K562 (cell line): ENCODE data around the gene PRSS8. TPM values are rescaled to one million over a fixed set of nuclear protein-coding genes. Genes with fewer than 3 reads are reported as not detected.

Source experiments
- ATAC-seq: fragments of 200-7000 bp; cut with Tn5 transposase; 3 replicates; pipeline ENCODE4 v1.9.1; 2020; ENCODE audit warnings: moderate library complexity
- BruUV-seq: library from RNA; stranded (reverse); fragments of 400-500 nt; replicated peaks from 2 replicates; lab custom pipeline; 2021; lab: Mats Ljungman, UMichigan
- CTCF ChIA-PET: fragments of 300-600 bp; formaldehyde crosslinking; extraction: SDS; loops from one replicate; lab custom pipeline; 2021; ENCODE audit warnings: low intra/inter-chr PET ratio; lab: Yijun Ruan, JAX
- POLR2A ChIA-PET: fragments of 300-600, 350-650 bp; sonication (Branson Sonifier 250); formaldehyde crosslinking; extraction: SDS; loops from one replicate; lab custom pipeline; 2021; ENCODE audit warnings: antibody characterized with exemption, inconsistent platforms; lab: Yijun Ruan, JAX
- DNase-seq, 4 experiments: peaks; one replicate each; pipeline versions ENCODE4 v3.0.0 to v3.0.0-alpha.2; 2011 to 2018; ENCODE audit warnings: low spot score in 3 of 4, mixed read lengths in 3 of 4; ENCODE audit errors: extremely low read depth in 1 of 4
- FAIRE-seq: peaks from 2 replicates; lab custom pipeline; 2011; peaks lifted over from hg19 to GRCh38; lab: Jason Lieb, UNC
- H2AFZ ChIP-seq: 2 replicates; pipeline ENCODE4 v1.6.0; 2011; ENCODE audit warnings: low read depth, low read length, control low read depth, inconsistent platforms
- H3K27ac ChIP-seq: fragments of 200-600 bp; 3 replicates; pipeline ENCODE4 v1.8.0; 2011; ENCODE audit warnings: low read depth, mild to moderate bottlenecking, control low read depth, inconsistent platforms, low read length, moderate library complexity, mixed read lengths; ENCODE audit errors: extremely low read depth
- H3K27me3 ChIP-seq, 2 experiments: fragments of 300-600 bp in 1 of 2; 2 replicates in 1 of 2; 3 replicates in 1 of 2; pipeline versions ENCODE4 v1.6.0 to v1.8.0; 2011; ENCODE audit warnings: inconsistent platforms in 2 of 2, low read length in 2 of 2, mild to moderate bottlenecking in 1 of 2, mixed read lengths in 1 of 2, moderate library complexity in 1 of 2; ENCODE audit not compliant: control insufficient read depth in 2 of 2, insufficient read depth in 2 of 2
- H3K36me3 ChIP-seq: fragments of 300-600 bp; 3 replicates; pipeline ENCODE4 v1.8.0; 2011; ENCODE audit warnings: mild to moderate bottlenecking, low read length, inconsistent platforms; ENCODE audit not compliant: control insufficient read depth, insufficient read depth
- H3K4me1 ChIP-seq, 2 experiments: fragments of 200-600 bp in 1 of 2; replicated peaks in 1 of 2; 2 replicates in 1 of 2; 3 replicates in 1 of 2; pipeline versions ENCODE4 v1.5.1 to v1.8.0; 2011; ENCODE audit warnings: inconsistent platforms in 2 of 2, low read length in 2 of 2, mild to moderate bottlenecking in 1 of 2, mixed read lengths in 1 of 2, moderate library complexity in 1 of 2; ENCODE audit not compliant: control insufficient read depth in 2 of 2, insufficient read depth in 2 of 2
- H3K4me2 ChIP-seq: 2 replicates; pipeline ENCODE4 v1.6.1; 2011; ENCODE audit warnings: low read length, control low read depth, inconsistent platforms, mixed read lengths; ENCODE audit not compliant: insufficient read depth
- H3K4me3 ChIP-seq: fragments of 200-600 bp; sonication (generic), shearing (Covaris generic); 2 replicates; pipeline ENCODE4 v1.5.1; 2016; ENCODE audit warnings: control low read depth, inconsistent platforms
- H3K79me2 ChIP-seq: fragments of 200-600 bp; 3 replicates; pipeline ENCODE4 v1.8.0; 2011; ENCODE audit warnings: low read length, inconsistent platforms; ENCODE audit not compliant: control insufficient read depth, insufficient read depth
- H3K9ac ChIP-seq, 2 experiments: 2 replicates each; pipeline versions ENCODE4 v1.6.0 to v1.6.1; 2011; ENCODE audit warnings: low read depth in 2 of 2, low read length in 2 of 2, control low read depth in 1 of 2, inconsistent platforms in 1 of 2, mild to moderate bottlenecking in 1 of 2, mixed read lengths in 1 of 2; ENCODE audit not compliant: insufficient read depth in 1 of 2
- H3K9me1 ChIP-seq: one replicate; pipeline ENCODE4 v1.6.0; 2011; ENCODE audit warnings: inconsistent platforms, mild to moderate bottlenecking, low read length, moderate library complexity; ENCODE audit not compliant: control insufficient read depth, insufficient read depth
- H3K9me3 ChIP-seq: replicated peaks from 2 replicates; pipeline ENCODE4 v1.5.1; 2011; ENCODE audit warnings: low read depth, low read length, inconsistent platforms; ENCODE audit not compliant: control insufficient read depth, insufficient read depth
- H4K20me1 ChIP-seq: replicated peaks from 2 replicates; pipeline ENCODE4 v1.6.1; 2011; ENCODE audit warnings: low read length, inconsistent platforms, mixed read lengths; ENCODE audit not compliant: control insufficient read depth, insufficient read depth
- ESRRA ChIP-seq: fragments of 450-650 bp; IDR thresholded peaks from 2 replicates; pipeline ENCODE4 v1.6.1; 2014; ENCODE audit warnings: low read depth, mild to moderate bottlenecking, moderate library complexity, borderline replicate concordance
- FOXP1 ChIP-seq: sonication (generic); formaldehyde crosslinking; IDR thresholded peaks from 2 replicates; pipeline ENCODE4 v1.8.0; 2022; ENCODE audit warnings: mild to moderate bottlenecking, missing genetic modification reagents
- MCM3 ChIP-seq: fragments of 450-650 bp; IDR thresholded peaks from 2 replicates; pipeline ENCODE4 v1.6.1; 2016
- NCOA2 ChIP-seq, 2 experiments: fragments of 450-650 bp; IDR thresholded peaks; 2 replicates each; pipeline ENCODE4 v1.6.1; 2018; ENCODE audit warnings: mild to moderate bottlenecking in 2 of 2, moderate library complexity in 1 of 2; ENCODE audit not compliant: partially characterized antibody in 2 of 2
- TAF1 ChIP-seq: IDR thresholded peaks from 2 replicates; pipeline ENCODE4 v1.6.1; 2011; ENCODE audit warnings: mild to moderate bottlenecking, low read length, moderate library complexity; ENCODE audit not compliant: insufficient read depth, control insufficient read depth, severe bottlenecking; ENCODE audit errors: extremely low read depth
- ZNF79 ChIP-seq: fragments of 250-450 bp; sonication (Bioruptor Pico); IDR thresholded peaks from 2 replicates; pipeline ENCODE4 v1.4.0; 2020; ENCODE audit warnings: low read depth, mild to moderate bottlenecking, moderate library complexity
- WGBS: fragments of 100-300 bp; shearing (Covaris generic); methylation state at CpG from one replicate; pipeline ENCODE4 v1.1.6; 2016; ENCODE audit warnings: low coverage, mixed read lengths; ENCODE audit not compliant: insufficient coverage; ENCODE audit errors: missing lambda C conversion rate; 5-methylcytosine and 5-hydroxymethylcytosine counted together
- in situ Hi-C: fragments of 300-500 bp; cut with MboI; formaldehyde crosslinking; loops from 4 replicates; pipeline ENCODE4 v1.15.0; 2018; ENCODE audit warnings: inconsistent platforms, mixed read lengths
- intact Hi-C: fragments of 100-400 bp; cut with micrococcal nuclease; formaldehyde crosslinking; loops from 2 replicates; pipeline ENCODE4 v1.14.2; 2022
- polyA plus RNA-seq, 8 experiments: library from polyadenylated mRNA; depleted of rRNA in 4 of 8; stranded (reverse) in 5 of 8; unstranded in 3 of 8; fragments of >200 nt; fragmentation: Nextera tagmentation in 2 of 8; fragmentation: Illumina TruSeq in 1 of 8; extraction: Ambion mirVana in 2 of 8; extraction: Trizol in 1 of 8; gene quantifications; 2 replicates each; pipeline versions ENCODE4 v1.2.1 to v1.2.3, GENCODE V29; 2011 to 2014; ENCODE audit warnings: inconsistent platforms in 1 of 8, missing spikeins in 1 of 8
- total RNA-seq, 7 experiments: library from RNA; depleted of rRNA in 6 of 7; stranded (reverse); fragments of >200 nt in 6 of 7; fragmentation: Illumina TruSeq in 2 of 7; extraction: Trizol in 2 of 7; gene quantifications; 2 replicates each; pipeline versions ENCODE4 v1.2.1 to v1.2.3, GENCODE V29; 2011 to 2021; ENCODE audit warnings: low replicate concordance in 1 of 7
- TF ChIP-seq, protein P1 (sequence below): fragments of 450-650 bp; IDR thresholded peaks from 2 replicates; pipeline ENCODE4 v1.6.1; 2016; ENCODE audit warnings: borderline replicate concordance

Gene PRSS8
- total and polyA plus RNA-seq, 9 of the 15 experiments (the other 6 are each of a cell fraction or from before 2014, with no cell fraction given): 0.25 to 3.9 (median 1.3) TPM; not detected in 1

DNA sequence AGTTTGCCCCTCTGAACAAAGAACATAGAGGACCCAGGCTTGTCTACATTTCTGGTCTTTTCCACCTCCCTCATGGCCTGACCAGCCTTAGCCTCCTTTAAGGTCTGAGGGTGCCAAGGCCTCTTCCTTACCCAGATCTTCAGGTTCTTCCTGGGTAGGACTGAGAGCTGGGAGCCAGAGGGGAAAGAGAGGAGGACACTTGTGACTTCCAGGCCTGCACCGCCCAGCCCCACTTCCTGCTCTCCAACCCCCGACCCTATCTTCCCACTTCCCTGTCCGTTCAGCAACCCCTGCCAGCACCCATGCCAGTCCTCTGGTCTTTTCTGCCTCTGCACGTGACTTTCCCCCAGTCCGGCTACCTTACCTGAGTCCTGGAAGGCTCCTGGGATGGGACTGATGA is 13.8 kb upstream of the PRSS8 start:
- TF ChIP-seq FOXP1 (CRISPR knock-in tag) (no peak), TAF1 (no peak), ESRRA (no peak), NCOA2 (IDR thresholded peaks at IDR 0.05; ENCODE audit: partially characterized antibody in 2 of 2) (no peak), MCM3 (no peak), ZNF79 (CRISPR knock-in tag) (no peak)
- TF ChIP-seq, protein P1, sequence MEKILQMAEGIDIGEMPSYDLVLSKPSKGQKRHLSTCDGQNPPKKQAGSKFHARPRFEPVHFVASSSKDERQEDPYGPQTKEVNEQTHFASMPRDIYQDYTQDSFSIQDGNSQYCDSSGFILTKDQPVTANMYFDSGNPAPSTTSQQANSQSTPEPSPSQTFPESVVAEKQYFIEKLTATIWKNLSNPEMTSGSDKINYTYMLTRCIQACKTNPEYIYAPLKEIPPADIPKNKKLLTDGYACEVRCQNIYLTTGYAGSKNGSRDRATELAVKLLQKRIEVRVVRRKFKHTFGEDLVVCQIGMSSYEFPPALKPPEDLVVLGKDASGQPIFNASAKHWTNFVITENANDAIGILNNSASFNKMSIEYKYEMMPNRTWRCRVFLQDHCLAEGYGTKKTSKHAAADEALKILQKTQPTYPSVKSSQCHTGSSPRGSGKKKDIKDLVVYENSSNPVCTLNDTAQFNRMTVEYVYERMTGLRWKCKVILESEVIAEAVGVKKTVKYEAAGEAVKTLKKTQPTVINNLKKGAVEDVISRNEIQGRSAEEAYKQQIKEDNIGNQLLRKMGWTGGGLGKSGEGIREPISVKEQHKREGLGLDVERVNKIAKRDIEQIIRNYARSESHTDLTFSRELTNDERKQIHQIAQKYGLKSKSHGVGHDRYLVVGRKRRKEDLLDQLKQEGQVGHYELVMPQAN: no peak
- no TSS peak for BruUV-seq
- no peaks in the 10 kb centered on the region for H3K9me3 ChIP-seq
- peaks cover 0 to 25% of the 10 kb centered on the region in 2 experiments; a peak in 3 of 5 replicates for H3K4me1 ChIP-seq
- no peaks in the 10 kb centered on the region for H3K36me3 ChIP-seq
- no peak overlapping the region for H3K4me3 ChIP-seq
- ATAC-seq (no peak), DNase-seq (no peak), FAIRE-seq (no peak)
- H3K9ac ChIP-seq: peak overlapping the region in 1 of 2 experiments; percentile 81; a peak in 1 of 4 replicates
- ChIA-PET POLR2A (interaction anchor here (0.8 to 2.3 kb wide), 2 partner anchors 10 to 31 kb away, joined by 3 to 9 read pairs; partner anchors contain the start of gene FUS), CTCF (no interaction called here)
- no peaks in the 10 kb centered on the region for H3K79me2 ChIP-seq
- no peaks in the 10 kb centered on the region for H3K9me1 ChIP-seq
- H4K20me1 ChIP-seq: no peaks in the 10 kb centered on the region; the same call in 1 of the 2 replicates
- H2AFZ ChIP-seq: no peak overlapping the region
- peaks cover 15 to 21% of the 10 kb centered on the region in 2 experiments; a peak in 4 of 5 replicates for H3K27me3 ChIP-seq
- intact Hi-C loops (loop anchor here (10.0 kb wide), 1 partner anchor 165 kb away; the partner anchor contains the start of gene HSD3B7), in situ Hi-C loops (no loop called here)
- 30% methylated on average over 4 of the region's 5 CpGs for WGBS
- H3K27ac ChIP-seq: no peak overlapping the region
- H3K4me2 ChIP-seq: no peak overlapping the region
